Limb (tissue), 2 donors: Measurements from ENCODE around the gene TP53TG3E.
"Not testable (repeated sequence)": the region's sequence is repeated elsewhere in the genome, so short reads cannot be mapped to it uniquely, and the experiment has no call there.

Experiments used
- DNase-seq, 2 donors: peaks; one replicate each; pipeline ENCODE4 v3.0.0-alpha.2; 2016; ENCODE audit errors: extremely low spot score in 2 of 2

Gene TP53TG3E, protein sequence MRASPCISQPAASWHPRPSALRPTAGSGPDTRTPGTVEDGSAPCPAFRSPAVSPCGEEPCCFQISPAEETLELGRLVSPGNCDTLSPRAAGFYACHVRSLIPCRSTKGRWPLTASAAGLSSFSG

DNA sequence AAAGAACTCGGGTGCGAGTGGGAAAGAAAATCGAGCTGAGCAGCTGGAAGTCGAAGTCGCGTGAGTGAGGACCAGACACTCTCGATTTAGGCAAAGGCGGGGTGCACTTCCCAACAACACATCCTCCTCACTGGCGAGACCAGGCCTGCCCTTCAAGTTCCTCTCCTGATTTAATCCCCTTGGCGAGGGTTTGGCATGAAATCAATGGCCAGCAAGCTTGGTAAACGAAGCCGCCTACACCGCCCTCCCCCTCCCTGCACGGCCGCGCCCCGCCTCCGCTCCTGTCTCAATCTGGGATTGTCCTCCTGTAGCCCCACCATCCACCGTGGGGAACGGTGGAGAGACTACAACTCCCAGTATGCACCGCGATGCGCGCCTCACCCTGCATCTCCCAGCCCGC is at the start of gene TP53TG3E:
Gene TP53TG3E (plus strand): TSS at position 301 of the 400 bp plus-strand sequence. CDS start 68 bp downstream, at position 369.
- DNase-seq, result not testable (repeated sequence)

DNA sequence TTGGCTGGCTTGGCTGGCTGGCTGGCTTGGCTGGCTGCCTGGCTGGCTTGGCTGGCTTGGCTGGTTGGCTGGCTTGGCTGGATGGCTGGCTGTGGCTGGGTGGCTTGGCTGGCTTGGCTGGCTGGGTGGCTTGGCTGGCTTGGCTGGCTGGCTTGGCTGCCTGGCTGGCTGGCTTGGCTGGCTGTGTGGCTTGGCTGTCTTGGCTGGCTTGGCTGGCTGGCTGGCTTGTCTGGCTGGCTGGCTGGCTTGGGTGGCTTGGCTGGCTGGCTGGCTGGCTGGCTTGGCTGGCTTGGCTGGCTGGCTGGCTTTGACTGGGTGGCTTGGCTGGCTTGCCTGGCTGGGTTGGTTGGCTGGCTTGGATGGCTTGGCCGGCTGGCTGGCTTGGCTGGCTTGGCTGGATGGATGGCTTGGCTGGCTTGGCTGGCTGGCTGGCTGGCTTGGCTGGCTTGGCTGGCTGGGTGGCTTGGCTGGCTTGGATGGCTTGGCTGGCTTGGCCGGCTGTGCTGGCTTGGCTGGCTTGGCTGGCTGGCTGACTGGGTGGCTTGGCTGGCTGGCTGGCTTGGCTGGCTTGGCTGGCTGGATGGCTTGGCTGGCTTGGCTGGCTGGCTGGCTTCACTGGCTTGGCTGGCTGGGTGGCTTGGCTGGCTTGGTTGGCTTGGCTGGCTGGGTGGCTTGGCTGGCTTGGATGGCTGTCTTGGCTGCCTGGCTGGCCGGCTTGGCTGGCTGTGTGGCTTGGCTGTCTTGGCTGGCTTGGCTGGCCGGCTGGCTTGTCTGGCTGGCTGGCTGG is 32.3 kb downstream of the TP53TG3E start:
- not testable (repeated sequence) for DNase-seq

DNA sequence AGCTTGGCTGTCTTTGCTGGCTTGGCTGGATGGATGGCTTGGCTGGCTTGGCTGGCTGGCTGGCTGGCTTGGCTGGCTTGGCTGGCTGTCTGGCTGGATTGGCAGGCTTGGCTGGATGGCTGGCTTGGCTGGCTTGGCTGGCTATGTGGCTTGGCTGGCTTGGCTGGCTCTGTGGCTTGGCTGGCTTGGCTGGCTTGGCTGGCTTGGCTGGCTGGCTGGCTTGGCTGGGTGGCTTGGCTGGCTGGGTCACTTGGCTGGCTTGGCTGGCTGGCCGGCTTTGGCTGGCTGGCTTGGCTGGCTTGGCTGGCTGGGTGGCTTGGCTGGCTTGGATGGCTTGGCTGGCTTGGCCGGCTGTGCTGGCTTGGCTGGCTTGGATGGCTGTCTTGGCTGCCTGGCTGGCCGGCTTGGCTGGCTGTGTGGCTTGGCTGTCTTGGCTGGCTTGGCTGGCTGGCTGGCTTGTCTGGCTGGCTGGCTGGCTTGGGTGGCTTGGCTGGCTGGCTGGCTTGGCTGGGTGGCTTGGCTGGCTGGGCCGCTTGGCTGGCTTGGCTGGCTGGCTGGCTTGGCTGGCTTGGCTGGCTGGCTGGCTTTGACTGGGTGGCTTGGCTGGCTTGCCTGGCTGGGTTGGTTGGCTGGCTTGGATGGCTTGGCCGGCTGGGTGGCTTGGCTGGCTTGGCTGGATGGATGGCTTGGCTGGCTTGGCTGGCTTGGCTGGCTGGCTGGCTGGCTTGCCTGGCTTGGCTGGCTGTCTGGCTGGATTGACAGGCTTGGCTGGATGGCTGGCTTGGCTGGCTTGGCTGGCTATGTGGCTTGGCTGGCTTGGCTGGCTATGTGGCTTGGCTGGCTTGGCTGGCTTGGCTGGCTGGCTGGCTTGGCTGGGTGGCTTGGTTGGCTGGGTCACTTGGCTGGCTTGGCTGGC is 33.8 kb downstream of the TP53TG3E start:
- DNase-seq, result not testable (repeated sequence)

DNA sequence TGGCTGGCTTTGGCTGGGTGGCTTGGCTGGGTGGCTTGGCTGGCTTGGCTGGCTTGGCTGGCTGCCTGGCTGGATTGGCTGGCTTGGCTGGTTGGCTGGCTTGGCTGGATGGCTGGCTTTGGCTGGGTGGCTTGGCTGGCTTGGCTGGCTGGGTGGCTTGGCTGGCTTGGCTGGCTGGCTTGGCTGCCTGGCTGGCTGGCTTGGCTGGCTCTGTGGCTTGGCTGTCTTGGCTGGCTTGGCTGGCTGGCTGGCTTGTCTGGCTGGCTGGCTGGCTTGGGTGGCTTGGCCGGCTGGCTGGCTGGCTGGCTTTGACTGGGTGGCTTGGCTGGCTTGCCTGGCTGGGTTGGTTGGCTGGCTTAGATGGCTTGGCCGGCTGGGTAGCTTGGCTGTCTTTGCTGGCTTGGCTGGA is 34.4 kb downstream of the TP53TG3E start:
- DNase-seq, result not testable (repeated sequence)

DNA sequence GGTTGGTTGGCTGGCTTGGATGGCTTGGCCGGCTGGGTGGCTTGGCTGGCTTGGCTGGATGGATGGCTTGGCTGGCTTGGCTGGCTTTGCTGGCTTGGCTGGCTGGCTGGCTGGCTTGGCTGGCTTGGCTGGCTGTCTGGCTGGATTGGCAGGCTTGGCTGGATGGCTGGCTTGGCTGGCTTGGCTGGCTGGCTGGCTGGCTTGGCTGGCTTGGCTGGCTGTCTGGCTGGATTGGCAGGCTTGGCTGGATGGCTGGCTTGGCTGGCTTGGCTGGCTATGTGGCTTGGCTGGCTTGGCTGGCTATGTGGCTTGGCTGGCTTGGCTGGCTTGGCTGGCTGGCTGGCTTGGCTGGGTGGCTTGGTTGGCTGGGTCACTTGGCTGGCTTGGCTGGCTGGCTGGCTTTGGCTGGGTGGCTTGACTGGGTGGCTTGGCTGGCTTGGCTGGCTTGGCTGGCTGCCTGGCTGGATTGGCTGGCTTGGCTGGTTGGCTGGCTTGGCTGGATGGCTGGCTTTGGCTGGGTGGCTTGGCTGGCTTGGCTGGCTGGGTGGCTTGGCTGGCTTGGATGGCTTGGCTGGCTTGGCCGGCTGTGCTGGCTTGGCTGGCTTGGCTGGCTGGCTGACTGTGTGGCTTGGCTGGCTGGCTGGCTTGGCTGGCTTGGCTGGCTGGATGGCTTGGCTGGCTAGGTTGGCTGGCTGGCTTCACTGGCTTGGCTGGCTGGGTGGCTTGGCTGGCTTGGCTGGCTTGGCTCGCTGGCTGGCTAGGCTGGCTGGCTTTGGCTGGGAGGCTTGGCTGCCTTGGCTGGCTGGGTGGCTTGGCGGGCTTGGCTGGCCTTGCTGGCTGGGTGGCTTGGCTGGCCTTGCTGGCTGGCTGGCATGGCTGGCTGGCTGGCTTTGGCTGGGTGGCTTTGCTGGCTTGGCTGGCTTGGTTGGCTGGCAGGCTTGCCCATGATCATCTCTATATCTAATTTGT is 35.3 kb downstream of the TP53TG3E start:
- not testable (repeated sequence) for DNase-seq
